Calu3 (cell line): Measurements from ENCODE around the gene H1-8. TPM values are rescaled to one million over a fixed set of nuclear protein-coding genes. Genes with fewer than 3 reads are reported as not detected.

Experiments
- BruUV-seq: library from RNA; stranded (reverse); fragments of 400-500 nt; replicated peaks from 2 replicates; lab custom pipeline; 2021; lab: Mats Ljungman, UMichigan
- CTCF ChIA-PET: fragments of 300-600 bp; sonication (Branson Sonifier 250); formaldehyde crosslinking; loops from one replicate; lab custom pipeline; 2022; ENCODE audit warnings: antibody characterized with exemption; lab: Charles Lee
- DNase-seq: peaks from one replicate; pipeline ENCODE4 v3.0.0; 2022
- H3K27ac Mint-ChIP-seq: one replicate; pipeline ENCODE4 v1.8.0; 2022; ENCODE audit warnings: mixed read lengths; ENCODE audit not compliant: unreplicated experiment
- H3K27me3 Mint-ChIP-seq: one replicate; pipeline ENCODE4 v1.8.0; 2022; ENCODE audit warnings: mixed read lengths; ENCODE audit not compliant: unreplicated experiment
- H3K36me3 Mint-ChIP-seq: one replicate; pipeline ENCODE4 v1.8.0; 2022; ENCODE audit warnings: mild to moderate bottlenecking, moderate library complexity, mixed read lengths; ENCODE audit not compliant: insufficient read depth, unreplicated experiment
- H3K4me1 Mint-ChIP-seq: one replicate; pipeline ENCODE4 v1.8.0; 2022; ENCODE audit warnings: mild to moderate bottlenecking, low read depth, mixed read lengths; ENCODE audit not compliant: unreplicated experiment
- H3K4me3 Mint-ChIP-seq: one replicate; pipeline ENCODE4 v1.8.0; 2022; ENCODE audit warnings: mild to moderate bottlenecking, low read depth, moderate library complexity, mixed read lengths; ENCODE audit not compliant: unreplicated experiment
- H3K9me3 Mint-ChIP-seq: one replicate; pipeline ENCODE4 v1.8.0; 2022; ENCODE audit warnings: low read depth, mixed read lengths; ENCODE audit not compliant: unreplicated experiment
- CTCF ChIP-seq: fragments of 200-600 bp; IDR thresholded peaks from one replicate; pipeline ENCODE4 v1.8.0; 2022; ENCODE audit warnings: antibody characterized with exemption; ENCODE audit not compliant: unreplicated experiment
- intact Hi-C: fragments of 100-400 bp; cut with micrococcal nuclease; formaldehyde crosslinking; loops from one replicate; pipeline ENCODE4 v1.10.0; 2022; ENCODE audit not compliant: unreplicated experiment
- total RNA-seq: library from RNA; stranded (reverse); gene quantifications from 2 replicates; pipeline ENCODE4 v1.2.3, GENCODE V29; 2022

H1-8 gene
- total RNA-seq, 1 experiment from 2014 or later: not detected

- no peak overlapping the region for H3K27ac Mint-ChIP-seq
- H3K4me1 Mint-ChIP-seq: no peaks in the 10 kb centered on the region
- no peak for DNase-seq
- H3K36me3 Mint-ChIP-seq: no peaks in the 10 kb centered on the region
- no peak for TF ChIP-seq CTCF
- no peaks in the 10 kb centered on the region for H3K9me3 Mint-ChIP-seq
- peaks cover 41% of the 10 kb centered on the region for H3K27me3 Mint-ChIP-seq
- intact Hi-C loops: no loop called here
- H3K4me3 Mint-ChIP-seq: no peak overlapping the region
- no TSS peak for BruUV-seq
- CTCF ChIA-PET: no interaction called here
Measured at GRCh38 chr3:129555616-129556357, 12.8 kb downstream of the H1-8 start.

- no peaks in the 10 kb centered on the region for H3K36me3 Mint-ChIP-seq
- BruUV-seq: no TSS peak
- H3K27ac Mint-ChIP-seq: no peak overlapping the region
- H3K9me3 Mint-ChIP-seq: no peaks in the 10 kb centered on the region
- CTCF ChIA-PET: interaction anchor here (1.1 kb wide), 1 partner anchor 20 kb away, joined by 3 read pairs; no protein-coding TSS in a partner anchor
- DNase-seq: no peak
- intact Hi-C loops: no loop called here
- H3K4me3 Mint-ChIP-seq: no peak overlapping the region
- H3K27me3 Mint-ChIP-seq: peaks cover 36% of the 10 kb centered on the region
- no peak for TF ChIP-seq CTCF
- H3K4me1 Mint-ChIP-seq: no peaks in the 10 kb centered on the region
Measured at GRCh38 chr3:129556358-129556695, 13.4 kb downstream of the H1-8 start.

- TF ChIP-seq CTCF: no peak
- CTCF ChIA-PET: interaction anchor here (1.1 kb wide), 1 partner anchor 19 kb away, joined by 3 read pairs; no protein-coding TSS in a partner anchor
- H3K27me3 Mint-ChIP-seq: peaks cover 29% of the 10 kb centered on the region
- H3K4me3 Mint-ChIP-seq: no peak overlapping the region
- H3K27ac Mint-ChIP-seq: no peak overlapping the region
- BruUV-seq: no TSS peak
- no peak for DNase-seq
- H3K36me3 Mint-ChIP-seq: no peaks in the 10 kb centered on the region
- intact Hi-C loops: no loop called here
- no peaks in the 10 kb centered on the region for H3K9me3 Mint-ChIP-seq
- no peaks in the 10 kb centered on the region for H3K4me1 Mint-ChIP-seq
Measured at GRCh38 chr3:129556890-129557547, 14.0 kb downstream of the H1-8 start.

GRCh38 chr3:129557548-129557894 lies 14.5 kb downstream of the H1-8 start:
- Mint-ChIP-seq H3K27me3 (peaks cover 24% of the 10 kb centered on the region), H3K4me1 (no peaks in the 10 kb centered on the region), H3K9me3 (no peaks in the 10 kb centered on the region), H3K27ac (no peak overlapping the region), H3K36me3 (no peaks in the 10 kb centered on the region), H3K4me3 (no peak overlapping the region)
- no TSS peak for BruUV-seq
- CTCF ChIA-PET: interaction anchor here (1.1 kb wide), 1 partner anchor 19 kb away, joined by 3 read pairs; no protein-coding TSS in a partner anchor
- no peak for DNase-seq
- intact Hi-C loops: no loop called here
- TF ChIP-seq CTCF: no peak
